ENCODE data around the gene MAP3K5. TPM values are rescaled to one million over a fixed set of nuclear protein-coding genes. Genes with fewer than 3 reads are reported as not detected.

Gene MAP3K5
- total and polyA plus RNA-seq, 9 of the 15 experiments (the other 6 are each of a cell fraction or from before 2014, with no cell fraction given): 2.2 to 13.0 (median 9.9) TPM

DNA sequence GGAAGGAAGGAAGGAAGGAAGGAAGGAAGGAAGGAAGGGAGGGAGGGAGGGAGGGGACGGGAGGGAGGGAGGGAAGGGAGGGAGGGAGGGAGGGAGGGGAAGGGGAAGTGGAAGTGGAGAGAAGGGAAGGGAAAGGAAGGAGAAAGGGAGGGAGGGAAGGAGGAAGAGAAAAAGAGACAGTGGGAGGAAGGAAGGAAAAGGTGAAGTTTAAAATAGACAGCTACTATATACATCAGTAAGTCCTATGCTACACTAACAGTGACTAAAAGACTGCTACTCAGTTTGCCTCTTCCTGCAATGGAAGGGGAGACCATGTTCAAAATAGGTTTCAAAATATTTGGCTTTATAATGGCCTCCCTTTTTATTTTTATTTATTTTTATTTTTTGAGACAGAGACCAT, 22.5 kb downstream of the MAP3K5 start:
- no peak overlapping the region for H3K27ac ChIP-seq (ENCODE audit: extremely low read depth, low read depth, low read length)
- in situ Hi-C loops (cut with MboI) (no loop called here), intact Hi-C loops (cut with micrococcal nuclease) (no loop called here)
- H3K9ac ChIP-seq (ENCODE audit: insufficient read depth in 1 of 2, low read depth in 2 of 2, low read length in 2 of 2): no peak overlapping the region
- H3K79me2 ChIP-seq (ENCODE audit: control insufficient read depth, insufficient read depth, low read length): peaks cover 92% of the 10 kb centered on the region
- H3K36me3 ChIP-seq (ENCODE audit: control insufficient read depth, insufficient read depth, low read length): no peaks in the 10 kb centered on the region
- no peaks in the 10 kb centered on the region for H3K9me3 ChIP-seq (replicated peaks; ENCODE audit: control insufficient read depth, insufficient read depth, low read depth, low read length)
- H2AFZ ChIP-seq (ENCODE audit: low read depth, low read length): no peak overlapping the region
- ChIA-PET POLR2A (no interaction called here), CTCF (ENCODE audit: low intra/inter-chr PET ratio) (no interaction called here)
- H3K4me3 ChIP-seq: no peak overlapping the region
- no peaks in the 10 kb centered on the region for H4K20me1 ChIP-seq (replicated peaks; ENCODE audit: control insufficient read depth, insufficient read depth, low read length)
- no TSS peak for BruUV-seq (replicated peaks)
- ATAC-seq (no peak), FAIRE-seq (no peak), DNase-seq (ENCODE audit: extremely low read depth in 1 of 4, low spot score in 3 of 4) (no peak)
- H3K4me2 ChIP-seq (ENCODE audit: insufficient read depth, low read length): no peak overlapping the region
- whole genome bisulfite sequencing (ENCODE audit: insufficient coverage, low coverage, missing lambda C conversion rate): 0% methylated on average over 1 of the region's 1 CpG
- peaks cover 0 to 31% of the 10 kb centered on the region in 2 experiments; a peak in 3 of 5 replicates for H3K4me1 ChIP-seq (replicated peaks in 1 of 2; ENCODE audit: control insufficient read depth in 2 of 2, insufficient read depth in 2 of 2, low read length in 2 of 2)
- peak; percentile 54 for TF ChIP-seq HNRNPK (IDR thresholded peaks at IDR 0.05; ENCODE audit: low read depth, low read length, poor library complexity, severe bottlenecking)
- TF ChIP-seq ZNF785 (CRISPR knock-in tag; IDR thresholded peaks at IDR 0.05): no peak
- peak; percentile 46; a peak in 2 of 4 replicates for TF ChIP-seq ETV6 (IDR thresholded peaks at IDR 0.05; ENCODE audit: borderline replicate concordance in 1 of 2, low read depth in 2 of 2, low read length in 1 of 2)
- TF ChIP-seq ETV6 (CRISPR knock-in tag; IDR thresholded peaks at IDR 0.05; ENCODE audit: borderline replicate concordance): no peak
- no peak for TF ChIP-seq TAF1 (IDR thresholded peaks at IDR 0.05; ENCODE audit: control insufficient read depth, extremely low read depth, insufficient read depth, low read length, severe bottlenecking)
- TF ChIP-seq PCBP2 (IDR thresholded peaks at IDR 0.05; ENCODE audit: low read depth, low read length, poor library complexity, severe bottlenecking): peak; percentile 49
- no peak for TF ChIP-seq SMARCA5 (IDR thresholded peaks at IDR 0.05)
- TF ChIP-seq ZBED1 (IDR thresholded peaks at IDR 0.05): no peak
- no peaks in the 10 kb centered on the region for H3K9me1 ChIP-seq (ENCODE audit: control insufficient read depth, insufficient read depth, low read length)
- no peaks in the 10 kb centered on the region for H3K27me3 ChIP-seq (ENCODE audit: control insufficient read depth in 2 of 2, insufficient read depth in 2 of 2, low read length in 2 of 2)
